K562 (cell line): ENCODE results near the gene GLP2R. TPM values are rescaled to one million over a fixed set of nuclear protein-coding genes. Genes with fewer than 3 reads are reported as not detected.

Source experiments
- ATAC-seq: fragments of 200-7000 bp; cut with Tn5 transposase; 3 replicates; pipeline ENCODE4 v1.9.1; 2020; ENCODE audit warnings: moderate library complexity
- BruUV-seq: library from RNA; stranded (reverse); fragments of 400-500 nt; replicated peaks from 2 replicates; lab custom pipeline; 2021; lab: Mats Ljungman, UMichigan
- CTCF ChIA-PET: fragments of 300-600 bp; formaldehyde crosslinking; extraction: SDS; loops from one replicate; lab custom pipeline; 2021; ENCODE audit warnings: low intra/inter-chr PET ratio; lab: Yijun Ruan, JAX
- POLR2A ChIA-PET: fragments of 300-600, 350-650 bp; sonication (Branson Sonifier 250); formaldehyde crosslinking; extraction: SDS; loops from one replicate; lab custom pipeline; 2021; ENCODE audit warnings: antibody characterized with exemption, inconsistent platforms; lab: Yijun Ruan, JAX
- DNase-seq, 4 experiments: peaks; one replicate each; pipeline versions ENCODE4 v3.0.0 to v3.0.0-alpha.2; 2011 to 2018; ENCODE audit warnings: low spot score in 3 of 4, mixed read lengths in 3 of 4; ENCODE audit errors: extremely low read depth in 1 of 4
- FAIRE-seq: peaks from 2 replicates; lab custom pipeline; 2011; peaks lifted over from hg19 to GRCh38; lab: Jason Lieb, UNC
- H2AFZ ChIP-seq: 2 replicates; pipeline ENCODE4 v1.6.0; 2011; ENCODE audit warnings: low read depth, low read length, control low read depth, inconsistent platforms
- H3K27ac ChIP-seq: fragments of 200-600 bp; 3 replicates; pipeline ENCODE4 v1.8.0; 2011; ENCODE audit warnings: low read depth, mild to moderate bottlenecking, control low read depth, inconsistent platforms, low read length, moderate library complexity, mixed read lengths; ENCODE audit errors: extremely low read depth
- H3K27me3 ChIP-seq, 2 experiments: fragments of 300-600 bp in 1 of 2; 2 replicates in 1 of 2; 3 replicates in 1 of 2; pipeline versions ENCODE4 v1.6.0 to v1.8.0; 2011; ENCODE audit warnings: inconsistent platforms in 2 of 2, low read length in 2 of 2, mild to moderate bottlenecking in 1 of 2, mixed read lengths in 1 of 2, moderate library complexity in 1 of 2; ENCODE audit not compliant: control insufficient read depth in 2 of 2, insufficient read depth in 2 of 2
- H3K36me3 ChIP-seq: fragments of 300-600 bp; 3 replicates; pipeline ENCODE4 v1.8.0; 2011; ENCODE audit warnings: mild to moderate bottlenecking, low read length, inconsistent platforms; ENCODE audit not compliant: control insufficient read depth, insufficient read depth
- H3K4me1 ChIP-seq, 2 experiments: fragments of 200-600 bp in 1 of 2; replicated peaks in 1 of 2; 2 replicates in 1 of 2; 3 replicates in 1 of 2; pipeline versions ENCODE4 v1.5.1 to v1.8.0; 2011; ENCODE audit warnings: inconsistent platforms in 2 of 2, low read length in 2 of 2, mild to moderate bottlenecking in 1 of 2, mixed read lengths in 1 of 2, moderate library complexity in 1 of 2; ENCODE audit not compliant: control insufficient read depth in 2 of 2, insufficient read depth in 2 of 2
- H3K4me2 ChIP-seq: 2 replicates; pipeline ENCODE4 v1.6.1; 2011; ENCODE audit warnings: low read length, control low read depth, inconsistent platforms, mixed read lengths; ENCODE audit not compliant: insufficient read depth
- H3K4me3 ChIP-seq: fragments of 200-600 bp; sonication (generic), shearing (Covaris generic); 2 replicates; pipeline ENCODE4 v1.5.1; 2016; ENCODE audit warnings: control low read depth, inconsistent platforms
- H3K79me2 ChIP-seq: fragments of 200-600 bp; 3 replicates; pipeline ENCODE4 v1.8.0; 2011; ENCODE audit warnings: low read length, inconsistent platforms; ENCODE audit not compliant: control insufficient read depth, insufficient read depth
- H3K9ac ChIP-seq, 2 experiments: 2 replicates each; pipeline versions ENCODE4 v1.6.0 to v1.6.1; 2011; ENCODE audit warnings: low read depth in 2 of 2, low read length in 2 of 2, control low read depth in 1 of 2, inconsistent platforms in 1 of 2, mild to moderate bottlenecking in 1 of 2, mixed read lengths in 1 of 2; ENCODE audit not compliant: insufficient read depth in 1 of 2
- H3K9me1 ChIP-seq: one replicate; pipeline ENCODE4 v1.6.0; 2011; ENCODE audit warnings: inconsistent platforms, mild to moderate bottlenecking, low read length, moderate library complexity; ENCODE audit not compliant: control insufficient read depth, insufficient read depth
- H3K9me3 ChIP-seq: replicated peaks from 2 replicates; pipeline ENCODE4 v1.5.1; 2011; ENCODE audit warnings: low read depth, low read length, inconsistent platforms; ENCODE audit not compliant: control insufficient read depth, insufficient read depth
- H4K20me1 ChIP-seq: replicated peaks from 2 replicates; pipeline ENCODE4 v1.6.1; 2011; ENCODE audit warnings: low read length, inconsistent platforms, mixed read lengths; ENCODE audit not compliant: control insufficient read depth, insufficient read depth
- BMI1 ChIP-seq: fragments of 150-350 bp; IDR thresholded peaks from 2 replicates; pipeline ENCODE4 v1.6.1; 2014; ENCODE audit warnings: low read length
- BRCA1 ChIP-seq, 2 experiments: fragments of 450-650 bp in 1 of 2; sonication (generic) in 1 of 2; formaldehyde crosslinking in 1 of 2; IDR thresholded peaks; 2 replicates each; pipeline versions ENCODE4 v1.5.0 to v1.6.1; 2017 to 2020; ENCODE audit warnings: mild to moderate bottlenecking in 1 of 2, missing genetic modification reagents in 1 of 2
- BRD4 ChIP-seq: fragments of 200-600 bp; sonication (generic); IDR thresholded peaks from 2 replicates; pipeline ENCODE4 v1.6.1; 2017; ENCODE audit warnings: inconsistent platforms
- ETS2 ChIP-seq: IDR thresholded peaks from 2 replicates; pipeline ENCODE4 v1.6.1; 2016; ENCODE audit warnings: borderline replicate concordance, missing genetic modification characterization, mild to moderate bottlenecking, moderate library complexity, missing compliant biosample characterization; ENCODE audit not compliant: poor library complexity, severe bottlenecking
- FOXP1 ChIP-seq: sonication (generic); formaldehyde crosslinking; IDR thresholded peaks from 2 replicates; pipeline ENCODE4 v1.8.0; 2022; ENCODE audit warnings: mild to moderate bottlenecking, missing genetic modification reagents
- HCFC1 ChIP-seq: IDR thresholded peaks from 2 replicates; pipeline ENCODE4 v1.6.1; 2012; ENCODE audit warnings: low read depth, low read length, improper control_type of control experiment
- KLF16 ChIP-seq: IDR thresholded peaks from 2 replicates; pipeline ENCODE4 v1.6.1; 2016; ENCODE audit warnings: antibody characterized with exemption
- MED1 ChIP-seq: sonication (generic); formaldehyde crosslinking; IDR thresholded peaks from 2 replicates; pipeline ENCODE4 v1.8.1; 2023; ENCODE audit warnings: missing genetic modification reagents, borderline replicate concordance
- MIER1 ChIP-seq: fragments of 450-650 bp; IDR thresholded peaks from 2 replicates; pipeline ENCODE4 v1.6.1; 2016; ENCODE audit warnings: antibody characterized with exemption, mild to moderate bottlenecking, low read depth
- MTF1 ChIP-seq: fragments of 250-450 bp; sonication (Bioruptor Pico); IDR thresholded peaks from 2 replicates; pipeline ENCODE4 v1.9.0; 2021; ENCODE audit warnings: moderate library complexity, mild to moderate bottlenecking, inconsistent platforms, borderline replicate concordance
- SIN3B ChIP-seq: fragments of 450-650 bp; IDR thresholded peaks from 2 replicates; pipeline ENCODE4 v1.6.1; 2017; ENCODE audit warnings: low read depth, mild to moderate bottlenecking, moderate library complexity
- SMAD3 ChIP-seq: fragments of 450-650 bp; formaldehyde crosslinking; conservative IDR thresholded peaks from 2 replicates; pipeline ENCODE4 v1.4.0; 2020; ENCODE audit warnings: mild to moderate bottlenecking
- TARDBP ChIP-seq: fragments of 450-650 bp; IDR thresholded peaks from 2 replicates; pipeline ENCODE4 v1.6.1; 2016
- ZNF124 ChIP-seq: sonication (generic); formaldehyde crosslinking; IDR thresholded peaks from 2 replicates; pipeline ENCODE4 v1.8.1; 2022; ENCODE audit warnings: missing genetic modification reagents
- ZNF134 ChIP-seq: fragments of 250-450 bp; sonication (Bioruptor Pico); conservative IDR thresholded peaks from 2 replicates; pipeline ENCODE4 v1.4.0; 2020
- ZNF232 ChIP-seq: sonication (generic); formaldehyde crosslinking; IDR thresholded peaks from 2 replicates; pipeline ENCODE4 v1.8.0; 2022; ENCODE audit warnings: mild to moderate bottlenecking, missing genetic modification reagents
- WGBS: fragments of 100-300 bp; shearing (Covaris generic); methylation state at CpG from one replicate; pipeline ENCODE4 v1.1.6; 2016; ENCODE audit warnings: low coverage, mixed read lengths; ENCODE audit not compliant: insufficient coverage; ENCODE audit errors: missing lambda C conversion rate; 5-methylcytosine and 5-hydroxymethylcytosine counted together
- in situ Hi-C: fragments of 300-500 bp; cut with MboI; formaldehyde crosslinking; loops from 4 replicates; pipeline ENCODE4 v1.15.0; 2018; ENCODE audit warnings: inconsistent platforms, mixed read lengths
- intact Hi-C: fragments of 100-400 bp; cut with micrococcal nuclease; formaldehyde crosslinking; loops from 2 replicates; pipeline ENCODE4 v1.14.2; 2022
- polyA plus RNA-seq, 8 experiments: library from polyadenylated mRNA; depleted of rRNA in 4 of 8; stranded (reverse) in 5 of 8; unstranded in 3 of 8; fragments of >200 nt; fragmentation: Nextera tagmentation in 2 of 8; fragmentation: Illumina TruSeq in 1 of 8; extraction: Ambion mirVana in 2 of 8; extraction: Trizol in 1 of 8; gene quantifications; 2 replicates each; pipeline versions ENCODE4 v1.2.1 to v1.2.3, GENCODE V29; 2011 to 2014; ENCODE audit warnings: inconsistent platforms in 1 of 8, missing spikeins in 1 of 8
- total RNA-seq, 7 experiments: library from RNA; depleted of rRNA in 6 of 7; stranded (reverse); fragments of >200 nt in 6 of 7; fragmentation: Illumina TruSeq in 2 of 7; extraction: Trizol in 2 of 7; gene quantifications; 2 replicates each; pipeline versions ENCODE4 v1.2.1 to v1.2.3, GENCODE V29; 2011 to 2021; ENCODE audit warnings: low replicate concordance in 1 of 7

GLP2R gene
- total and polyA plus RNA-seq, 9 of the 15 experiments (the other 6 are each of a cell fraction or from before 2014, with no cell fraction given): not detected

DNA sequence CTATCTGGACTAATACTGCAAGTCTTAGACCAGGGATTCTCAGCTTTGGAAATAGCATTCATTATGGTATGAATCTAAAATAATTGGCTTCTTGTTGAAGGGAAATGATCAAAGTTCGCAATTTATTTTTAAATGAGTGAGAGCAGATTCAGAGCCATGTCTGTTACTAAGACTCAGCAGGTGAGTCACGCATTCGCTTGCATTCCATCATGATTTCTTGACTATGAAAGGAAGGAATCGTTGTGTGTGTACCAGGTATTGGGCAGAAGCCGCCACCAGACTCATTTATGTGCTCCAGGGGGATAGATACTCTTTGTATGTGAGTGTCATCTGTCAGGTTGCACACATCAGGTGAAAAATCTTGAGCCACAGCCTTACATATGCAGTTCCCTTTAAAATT, 14.6 kb upstream of the GLP2R start:
- FAIRE-seq: no peak
- Histone ChIP-seq H2AFZ (no peak overlapping the region), H3K27me3 (no peaks in the 10 kb centered on the region; a peak in 1 of 5 replicates), H3K4me1 (no peaks in the 10 kb centered on the region), H3K36me3 (no peaks in the 10 kb centered on the region), H4K20me1 (no peaks in the 10 kb centered on the region), H3K4me2 (no peak overlapping the region), H3K9me3 (no peaks in the 10 kb centered on the region), H3K9me1 (no peaks in the 10 kb centered on the region), H3K4me3 (no peak overlapping the region), H3K27ac (no peak overlapping the region), H3K79me2 (no peaks in the 10 kb centered on the region), H3K9ac (no peak overlapping the region)
- DNase-seq: no peak
- BruUV-seq: no TSS peak
- WGBS: 0% methylated on average over 4 of the region's 5 CpGs
- ChIA-PET CTCF (no interaction called here), POLR2A (no interaction called here)
- ATAC-seq: no peak
- intact Hi-C loops (no loop called here), in situ Hi-C loops (no loop called here)
- TF ChIP-seq ZNF232 (CRISPR knock-in tag) (no peak), MED1 (CRISPR knock-in tag) (no peak), HCFC1 (no peak), SIN3B (no peak), BMI1 (no peak), MIER1 (no peak), BRCA1 (IDR thresholded peaks at IDR 0.05) (no peak), BRCA1 (CRISPR knock-in tag; IDR thresholded peaks at IDR 0.05) (no peak), FOXP1 (no peak), TARDBP (no peak), BRD4 (no peak), ZNF134 (no peak), MTF1 (no peak), SMAD3 (CRISPR knock-in tag) (no peak), KLF16 (no peak), ZNF124 (no peak), ETS2 (tag) (no peak)
